HG02759 (cell line): Measurements from ENCODE around the gene TRIM14.
A peak's percentile ranks its signal among the peaks of the same experiment; 100 is the strongest.
"Not testable (repeated sequence)": the region's sequence is repeated elsewhere in the genome, so short reads cannot be mapped to it uniquely, and the experiment has no call there.

Source experiments
- ATAC-seq: cut with Tn5 transposase; IDR thresholded peaks from one replicate; pipeline ENCODE4 v1.9.1; 2021; ENCODE audit warnings: mild to moderate bottlenecking, moderate library complexity; ENCODE audit not compliant: unreplicated experiment

The TRIM14 gene

GRCh38 chr9:98108531-98109031 is 10.4 kb downstream of the TRIM14 start:
- ATAC-seq, result peak; percentile 77

DNA sequence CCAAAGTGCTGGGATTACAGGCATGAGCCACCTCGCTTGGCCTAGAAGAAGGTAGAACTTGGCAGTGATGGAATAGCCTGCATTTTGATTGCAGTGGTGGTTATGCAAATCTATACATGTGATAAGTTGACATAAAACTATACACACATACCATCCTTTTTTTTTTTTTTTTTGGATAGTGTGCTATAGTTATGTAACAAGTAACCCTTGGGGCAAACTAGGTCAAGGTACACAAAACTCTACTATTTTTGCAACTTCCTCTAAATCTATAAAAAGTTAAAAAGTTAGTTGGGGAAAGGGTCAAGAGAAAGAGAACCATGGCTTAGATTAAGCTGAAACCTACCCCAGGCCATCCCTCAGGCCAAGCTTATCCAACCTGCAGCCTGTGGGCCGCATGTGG is 11.1 kb downstream of the TRIM14 start:
- ATAC-seq, result peak; percentile 30

- no peak for ATAC-seq
Observed at GRCh38 chr9:98105006-98105405, 14.0 kb downstream of the TRIM14 start.

- ATAC-seq, result no peak
Observed at GRCh38 chr9:98104445-98104881, 14.6 kb downstream of the TRIM14 start.

GRCh38 chr9:98101868-98102273 is 17.2 kb downstream of the TRIM14 start:
- peak; percentile 94 for ATAC-seq

DNA sequence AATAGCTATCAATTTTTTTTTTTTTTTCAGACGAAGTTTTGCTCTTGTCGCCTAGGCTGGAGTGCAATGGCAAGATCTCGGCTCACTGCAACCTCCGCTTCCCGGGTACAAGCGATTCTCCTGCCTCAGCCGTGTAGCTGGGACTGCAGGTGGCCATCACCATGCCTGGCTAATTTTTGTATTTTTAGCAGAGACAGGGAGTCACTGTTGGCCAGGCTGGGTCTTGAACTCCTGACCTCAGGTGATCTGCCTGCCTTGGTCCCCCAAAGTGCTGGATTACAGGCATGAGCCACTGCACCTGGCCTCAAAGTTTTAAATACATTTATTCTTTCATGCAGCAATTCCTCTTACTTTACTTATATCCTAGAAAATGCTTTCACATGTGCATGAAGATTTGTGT is 17.6 kb downstream of the TRIM14 start:
- no peak for ATAC-seq

GRCh38 chr9:98100456-98100855 is 18.6 kb downstream of the TRIM14 start:
- ATAC-seq, result no peak

DNA sequence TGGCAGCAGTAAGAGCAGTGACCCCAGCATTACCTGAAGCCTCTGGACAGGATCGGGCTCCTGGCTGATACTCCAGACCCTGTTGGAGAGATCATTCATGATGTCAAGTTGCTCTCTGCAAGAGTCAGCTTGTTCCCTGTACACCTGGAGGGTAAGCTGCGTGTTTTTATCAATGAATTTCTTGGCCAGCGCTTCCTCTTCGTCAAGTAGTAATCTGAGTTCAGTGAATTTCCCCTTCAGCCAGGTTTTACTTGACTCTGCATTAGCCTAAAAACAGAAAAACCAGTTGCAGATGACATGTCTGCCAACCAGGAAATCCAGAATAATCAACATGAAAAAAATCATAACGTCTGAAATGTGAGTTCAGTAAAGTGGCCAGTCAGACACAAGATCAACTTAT is 19.1 kb downstream of the TRIM14 start:
- ATAC-seq, result no peak

- ATAC-seq, result no peak
Observed at GRCh38 chr9:98099346-98099745, 19.7 kb downstream of the TRIM14 start.

DNA sequence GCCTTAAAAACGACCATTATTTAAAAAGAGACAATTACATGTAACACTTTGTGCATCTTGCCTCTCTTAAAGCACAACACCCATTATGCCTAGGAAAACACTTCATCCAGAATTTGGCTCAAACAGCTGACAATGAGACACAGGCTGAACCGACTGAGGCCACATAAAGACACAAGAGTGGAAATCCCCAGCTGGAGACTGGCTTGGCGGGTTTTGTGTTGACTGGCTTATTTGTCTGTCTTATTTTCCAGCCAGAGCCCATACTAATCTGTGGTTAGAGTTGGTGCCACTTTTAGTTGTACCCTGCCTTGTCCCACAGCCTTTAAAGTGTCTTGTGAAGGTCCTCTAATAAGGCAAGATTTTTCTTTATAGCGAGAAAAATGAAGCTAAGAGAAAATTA is 21.2 kb downstream of the TRIM14 start:
- peak; percentile 27 for ATAC-seq

DNA sequence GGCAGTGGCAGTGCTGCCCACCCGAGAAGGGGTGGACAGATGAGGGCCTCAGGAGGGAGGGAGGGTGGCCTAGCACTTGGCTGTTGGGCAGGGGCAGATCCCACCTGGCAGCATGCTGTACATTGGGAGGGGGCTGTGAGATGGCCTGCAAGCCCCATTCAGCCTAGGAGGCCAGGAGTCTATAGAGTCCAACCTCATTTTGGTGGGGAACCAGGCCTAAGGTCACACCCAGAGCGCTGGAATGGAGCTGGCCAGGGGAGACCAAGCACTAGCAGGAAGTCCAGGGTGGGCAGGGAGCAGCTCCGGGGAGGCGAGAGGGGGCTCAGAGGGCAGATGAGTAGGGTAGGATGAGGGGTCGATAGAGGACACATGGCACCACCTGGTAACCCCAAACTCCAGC is 22.9 kb downstream of the TRIM14 start:
- ATAC-seq, result no peak

DNA sequence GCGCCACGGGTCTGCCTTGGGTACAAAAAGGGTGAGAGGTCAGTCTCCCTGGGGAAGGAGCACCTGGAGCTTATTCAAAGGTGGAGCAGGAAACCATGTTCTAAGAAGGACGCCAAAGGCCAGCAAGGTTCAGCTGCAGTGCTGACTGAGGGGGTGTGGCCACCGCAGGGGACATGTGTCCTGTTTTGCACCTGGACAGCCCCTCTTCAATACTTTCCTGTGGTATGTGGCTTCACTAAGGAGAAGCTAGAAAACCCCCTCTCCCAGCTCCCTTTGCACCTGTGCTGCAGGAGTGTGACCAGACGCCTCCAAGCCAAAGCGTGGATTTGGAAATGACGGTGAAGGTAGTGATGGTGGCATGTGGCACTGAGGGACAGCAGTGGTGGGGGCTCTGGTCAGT is 23.6 kb downstream of the TRIM14 start:
- ATAC-seq, result no peak

- no peak for ATAC-seq
Observed at GRCh38 chr9:98094851-98095250, 24.2 kb downstream of the TRIM14 start.

DNA sequence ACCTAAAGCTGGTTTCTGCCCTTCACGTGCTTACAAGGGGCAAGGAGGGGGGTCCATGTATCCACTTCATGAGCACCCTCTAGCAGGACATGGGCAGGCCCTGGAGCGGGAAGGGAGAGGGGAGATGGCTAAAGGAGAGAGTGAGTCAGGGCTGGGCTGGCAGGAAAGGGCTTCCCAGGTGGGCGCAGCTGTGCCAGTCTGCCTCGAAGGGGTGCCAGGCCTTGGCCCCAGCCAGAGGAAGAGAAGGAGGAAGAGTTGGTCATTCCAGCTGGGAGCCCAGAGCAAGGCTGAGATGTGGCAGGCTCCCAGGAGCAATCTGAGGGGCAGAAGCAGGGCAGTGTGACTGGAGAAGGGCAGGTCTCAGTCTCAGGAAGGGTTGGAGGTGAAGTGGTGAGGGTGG is 24.7 kb downstream of the TRIM14 start:
- ATAC-seq, result no peak

DNA sequence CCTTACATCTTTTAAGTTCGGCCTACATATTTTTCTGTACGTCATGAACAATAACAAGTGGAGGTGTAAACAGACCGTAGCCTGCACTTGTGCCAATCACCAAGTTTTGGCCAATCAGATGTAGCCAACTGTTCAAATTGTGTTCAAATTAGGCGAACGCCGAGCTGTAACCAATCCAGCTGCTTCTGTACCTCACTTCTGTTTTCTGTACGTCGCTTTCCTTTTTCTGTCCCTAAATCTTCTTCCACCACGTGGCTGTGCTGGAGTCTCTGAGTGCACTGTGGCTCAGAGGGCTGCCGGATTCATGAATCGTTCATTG is 26.4 kb downstream of the TRIM14 start:
- ATAC-seq, result no peak

DNA sequence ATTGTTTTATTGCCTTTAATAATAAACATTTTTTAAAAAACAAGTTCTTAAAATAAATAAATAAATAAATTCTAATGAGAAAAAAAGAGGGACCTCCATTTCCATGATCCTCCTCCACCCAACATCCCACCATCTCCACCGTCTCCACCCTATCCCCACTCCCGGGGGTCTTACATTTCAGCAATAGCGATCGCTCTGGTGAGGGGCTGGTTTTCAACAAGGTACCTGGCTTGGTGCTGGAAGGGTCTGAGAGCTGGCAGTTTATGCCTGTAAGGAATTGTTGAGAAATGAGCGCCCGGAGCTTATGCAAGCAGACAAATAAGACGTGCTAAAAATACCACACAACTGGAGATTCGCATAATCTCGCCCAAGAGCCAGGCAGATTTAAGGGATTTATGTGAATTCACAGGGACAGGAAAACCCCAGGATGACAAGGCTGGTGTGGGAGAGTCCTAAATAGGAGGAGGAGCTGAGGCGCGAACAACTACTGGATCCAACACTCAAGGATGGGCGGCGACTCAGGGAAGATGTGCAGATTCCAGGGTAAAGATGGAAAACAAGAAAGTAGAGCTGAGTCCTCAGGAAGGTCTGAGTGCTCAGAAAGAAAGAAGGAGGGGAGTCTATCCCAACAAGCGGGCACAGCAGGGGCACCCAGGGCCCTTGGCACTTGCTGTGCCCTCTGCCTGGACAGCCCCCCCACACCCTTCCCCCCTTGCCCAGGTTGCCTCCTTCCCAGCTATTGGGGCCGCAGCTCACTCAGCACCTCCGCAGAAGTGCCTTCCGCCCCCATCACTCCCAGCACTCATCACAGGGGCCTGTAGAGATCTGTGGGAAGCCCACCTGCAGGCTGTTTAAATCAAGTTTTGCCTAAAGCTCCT is 27.0 kb downstream of the TRIM14 start:
- no peak for ATAC-seq

DNA sequence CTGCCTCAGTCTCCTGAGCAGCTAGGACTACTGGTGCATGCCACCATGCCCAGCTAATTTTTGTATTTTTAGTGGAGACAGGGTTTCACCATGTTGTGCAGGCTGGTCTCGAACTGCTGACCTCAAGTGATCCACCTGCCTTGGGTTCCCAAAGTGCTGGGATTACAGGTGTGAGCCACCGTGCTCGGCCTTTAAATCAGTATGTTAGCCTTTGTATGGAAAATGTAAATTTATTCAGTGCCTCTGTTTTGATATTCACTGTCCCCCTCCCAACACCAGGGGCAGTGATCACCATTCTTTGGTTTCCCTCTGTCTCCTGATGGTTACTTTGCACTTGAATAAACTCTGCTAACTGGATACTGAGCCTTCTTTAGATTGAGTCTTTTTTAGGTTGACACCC is 28.3 kb downstream of the TRIM14 start:
- not testable (repeated sequence) for ATAC-seq

GRCh38 chr9:98087420-98088354 is 31.3 kb downstream of the TRIM14 start:
- ATAC-seq, result peak; percentile 54

GRCh38 chr9:98086461-98086860 is 32.6 kb downstream of the TRIM14 start:
- no peak for ATAC-seq

DNA sequence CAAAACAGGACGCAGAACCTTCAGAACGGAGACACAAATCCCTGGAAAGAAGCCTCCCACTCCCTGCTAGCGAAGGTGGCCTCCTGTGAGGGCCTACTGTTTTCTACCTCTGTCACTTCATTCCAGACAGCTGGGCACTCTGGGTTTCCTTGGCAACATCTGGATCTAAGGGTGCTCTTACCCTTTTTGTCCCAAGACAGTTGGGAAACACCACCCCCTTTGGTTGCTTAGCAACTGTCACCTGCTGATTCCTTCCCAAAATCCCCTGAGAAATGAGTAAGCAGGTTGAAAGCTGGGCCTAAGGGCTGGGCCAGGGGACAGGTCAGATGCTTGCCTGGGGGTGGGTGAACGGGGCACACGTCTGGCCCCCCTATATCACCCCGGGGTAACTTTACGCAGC is 33.1 kb downstream of the TRIM14 start:
- no peak for ATAC-seq

DNA sequence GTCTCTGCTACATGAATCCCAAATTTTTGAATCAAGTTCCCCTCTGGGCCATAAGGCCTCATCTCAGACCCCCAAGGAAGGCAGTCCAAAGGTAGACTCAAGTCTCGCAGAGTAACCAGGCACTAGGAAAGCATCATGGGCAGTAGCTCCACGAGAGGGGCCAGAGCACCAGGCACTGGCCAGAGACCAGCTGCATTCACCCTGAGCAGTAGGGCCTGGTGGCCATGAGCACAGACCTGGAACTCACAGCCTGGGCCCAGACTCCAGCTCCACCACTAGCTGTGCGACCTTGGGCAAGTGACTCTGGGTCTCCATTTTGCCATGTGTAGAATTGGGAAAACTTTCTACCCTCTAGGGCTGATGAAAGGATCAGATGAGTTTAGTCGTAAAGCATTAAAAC is 34.0 kb downstream of the TRIM14 start:
- ATAC-seq, result no peak

DNA sequence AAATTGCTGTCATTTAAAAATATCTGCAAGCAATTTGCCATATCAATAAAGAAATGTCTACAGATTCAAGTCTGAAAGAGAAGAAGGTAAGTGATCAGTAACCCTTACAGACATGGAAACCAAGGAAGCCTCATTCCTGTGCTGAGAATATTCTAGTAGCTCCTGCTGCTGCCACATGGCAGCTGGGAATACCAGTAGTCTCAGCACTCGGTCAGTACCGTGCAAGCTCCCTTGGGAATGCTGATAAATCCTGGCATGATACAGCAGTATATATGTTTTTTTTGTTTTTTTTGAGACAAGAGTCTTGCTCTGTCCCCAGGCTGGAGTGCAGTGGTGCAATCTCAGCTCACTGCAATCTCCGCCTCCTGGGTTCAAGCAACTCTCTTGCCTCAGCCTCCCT is 34.6 kb downstream of the TRIM14 start:
- ATAC-seq, result no peak
